Breast epithelium (tissue), 3 donors: ENCODE results near the gene MICAL3.

Source experiments
- POLR2A ChIP-seq: fragments of 450-650 bp; IDR thresholded peaks from one replicate; pipeline ENCODE4 v1.6.1; 2016; ENCODE audit warnings: antibody characterized with exemption, mild to moderate bottlenecking, moderate library complexity
- TF ChIP-seq, protein P1 (sequence below), 3 donors: fragments of 450-650 bp; IDR thresholded peaks; one replicate each; pipeline ENCODE4 v1.5.1; 2016 to 2017; ENCODE audit warnings: antibody characterized with exemption in 3 of 3, mild to moderate bottlenecking in 3 of 3, moderate library complexity in 3 of 3

DNA sequence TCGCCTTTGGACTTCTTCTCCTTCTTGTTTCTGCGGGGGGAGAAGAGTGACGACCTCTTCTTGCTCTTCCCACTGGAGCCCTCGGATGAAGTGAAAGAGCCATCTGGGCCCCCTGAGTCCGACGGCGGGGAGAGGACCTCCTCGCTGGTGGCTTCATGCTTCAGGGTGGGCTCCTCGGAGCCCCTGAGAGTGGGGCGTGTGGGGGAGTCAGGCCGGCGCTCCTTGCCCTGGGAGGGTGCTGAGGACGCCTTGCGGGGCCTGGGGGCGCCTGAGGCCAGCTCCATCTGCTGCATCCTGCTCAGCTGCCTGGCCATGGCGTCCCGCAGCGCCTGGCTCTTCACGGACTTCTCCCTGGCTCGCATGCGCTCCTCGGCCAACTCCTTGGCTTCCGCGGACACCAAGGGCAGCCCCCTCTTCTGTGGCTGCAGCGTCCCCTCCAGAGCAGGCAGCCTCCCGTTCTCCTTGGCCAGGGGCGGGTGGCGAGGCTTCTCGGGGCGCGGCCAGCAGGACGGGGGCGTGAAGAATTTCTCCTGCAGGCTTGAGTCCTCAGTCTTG lies 206.8 kb downstream of the MICAL3 start:
- TF ChIP-seq, protein P1, sequence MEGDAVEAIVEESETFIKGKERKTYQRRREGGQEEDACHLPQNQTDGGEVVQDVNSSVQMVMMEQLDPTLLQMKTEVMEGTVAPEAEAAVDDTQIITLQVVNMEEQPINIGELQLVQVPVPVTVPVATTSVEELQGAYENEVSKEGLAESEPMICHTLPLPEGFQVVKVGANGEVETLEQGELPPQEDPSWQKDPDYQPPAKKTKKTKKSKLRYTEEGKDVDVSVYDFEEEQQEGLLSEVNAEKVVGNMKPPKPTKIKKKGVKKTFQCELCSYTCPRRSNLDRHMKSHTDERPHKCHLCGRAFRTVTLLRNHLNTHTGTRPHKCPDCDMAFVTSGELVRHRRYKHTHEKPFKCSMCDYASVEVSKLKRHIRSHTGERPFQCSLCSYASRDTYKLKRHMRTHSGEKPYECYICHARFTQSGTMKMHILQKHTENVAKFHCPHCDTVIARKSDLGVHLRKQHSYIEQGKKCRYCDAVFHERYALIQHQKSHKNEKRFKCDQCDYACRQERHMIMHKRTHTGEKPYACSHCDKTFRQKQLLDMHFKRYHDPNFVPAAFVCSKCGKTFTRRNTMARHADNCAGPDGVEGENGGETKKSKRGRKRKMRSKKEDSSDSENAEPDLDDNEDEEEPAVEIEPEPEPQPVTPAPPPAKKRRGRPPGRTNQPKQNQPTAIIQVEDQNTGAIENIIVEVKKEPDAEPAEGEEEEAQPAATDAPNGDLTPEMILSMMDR (IDR thresholded peaks at IDR 0.05) = no peak
- no peak for TF ChIP-seq POLR2A
